DMS 273 (cell line): Measurements from ENCODE around the gene NCAPG2.

Source experiments
- DNase-seq: peaks from one replicate; lab custom pipeline; 2025; ENCODE audit not compliant: unreplicated experiment; lab: John Stamatoyannopoulos, UW

NCAPG2 gene

DNA sequence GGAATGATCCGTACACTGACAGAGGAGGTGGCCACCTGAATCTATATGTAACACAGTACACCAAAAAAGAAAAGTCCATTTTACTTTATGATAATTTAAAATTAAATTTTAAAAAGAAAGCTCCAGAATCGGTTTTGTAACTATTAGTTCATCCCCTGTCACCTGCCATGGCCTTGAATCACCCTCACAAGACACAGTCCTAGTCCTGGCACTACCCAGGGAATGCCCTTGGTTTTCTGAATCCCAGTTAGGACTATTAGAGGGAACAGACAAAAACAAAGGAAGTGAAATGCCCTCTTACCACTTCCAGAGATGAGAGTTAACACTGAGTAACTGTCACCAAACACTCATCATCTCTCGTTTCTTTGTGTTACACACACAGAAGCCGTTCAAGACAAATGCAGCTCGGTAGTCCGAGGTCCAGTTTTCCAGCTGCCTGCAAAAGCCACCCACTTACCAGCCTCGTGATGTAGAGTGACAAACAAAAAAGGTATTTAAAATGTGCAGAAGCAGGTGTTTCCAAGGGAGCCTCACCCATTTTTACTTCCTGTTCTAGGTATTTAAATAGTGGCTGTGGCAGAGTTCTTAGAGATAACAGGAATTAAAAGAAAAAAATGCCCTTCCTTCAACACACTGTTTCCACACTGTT is 123.0 kb downstream of the NCAPG2 start:
- DNase-seq = no peak
